GM19324 (cell line): Measurements from ENCODE around the gene RICTOR.
"Not testable (repeated sequence)": the region's sequence is repeated elsewhere in the genome, so short reads cannot be mapped to it uniquely, and the experiment has no call there.

Experiments used
- ATAC-seq: cut with Tn5 transposase; IDR thresholded peaks from one replicate; pipeline ENCODE4 v1.9.1; 2021; ENCODE audit warnings: mild to moderate bottlenecking, moderate library complexity; ENCODE audit not compliant: unreplicated experiment, low FRiP score

The RICTOR gene

GRCh38 chr5:39016587-39017275 is 57.5 kb downstream of the RICTOR start:
- ATAC-seq: no peak

GRCh38 chr5:39015743-39016586 is 58.2 kb downstream of the RICTOR start:
- no peak for ATAC-seq

- no peak for ATAC-seq
Measured at GRCh38 chr5:39014561-39014960, 59.6 kb downstream of the RICTOR start.

- ATAC-seq: no peak
Measured at GRCh38 chr5:39013938-39014337, 60.3 kb downstream of the RICTOR start.

GRCh38 chr5:39010958-39011357 is 63.2 kb downstream of the RICTOR start:
- not testable (repeated sequence) for ATAC-seq

- ATAC-seq: no peak
Measured at GRCh38 chr5:39009981-39010380, 64.2 kb downstream of the RICTOR start.

GRCh38 chr5:39009280-39009679 is 64.9 kb downstream of the RICTOR start:
- ATAC-seq: no peak

GRCh38 chr5:39006650-39007049 is 67.5 kb downstream of the RICTOR start:
- no peak for ATAC-seq

GRCh38 chr5:39005566-39006232 is 68.5 kb downstream of the RICTOR start:
- ATAC-seq: no peak

- no peak for ATAC-seq
Measured at GRCh38 chr5:39001683-39002082, 72.5 kb downstream of the RICTOR start.

- no peak for ATAC-seq
Measured at GRCh38 chr5:38999037-38999436, 75.2 kb downstream of the RICTOR start.

- ATAC-seq: no peak
Measured at GRCh38 chr5:38997591-38997990, 76.6 kb downstream of the RICTOR start.

- no peak for ATAC-seq
Measured at GRCh38 chr5:38996123-38996522, 78.1 kb downstream of the RICTOR start.

GRCh38 chr5:38994324-38994927 is 79.8 kb downstream of the RICTOR start:
- no peak for ATAC-seq

- ATAC-seq: not testable (repeated sequence)
Measured at GRCh38 chr5:38989974-38990719, 84.1 kb downstream of the RICTOR start.

GRCh38 chr5:38985909-38986452 is 88.2 kb downstream of the RICTOR start:
- no peak for ATAC-seq

GRCh38 chr5:38979535-38979934 is 94.7 kb downstream of the RICTOR start:
- ATAC-seq: no peak

GRCh38 chr5:38978036-38978435 is 96.2 kb downstream of the RICTOR start:
- no peak for ATAC-seq

GRCh38 chr5:38968665-38969064 is 105.5 kb downstream of the RICTOR start:
- ATAC-seq: no peak

- no peak for ATAC-seq
Measured at GRCh38 chr5:38961691-38962090, 112.5 kb downstream of the RICTOR start.
